ENCODE data around the gene MARCKSL1.

MARCKSL1 gene

DNA sequence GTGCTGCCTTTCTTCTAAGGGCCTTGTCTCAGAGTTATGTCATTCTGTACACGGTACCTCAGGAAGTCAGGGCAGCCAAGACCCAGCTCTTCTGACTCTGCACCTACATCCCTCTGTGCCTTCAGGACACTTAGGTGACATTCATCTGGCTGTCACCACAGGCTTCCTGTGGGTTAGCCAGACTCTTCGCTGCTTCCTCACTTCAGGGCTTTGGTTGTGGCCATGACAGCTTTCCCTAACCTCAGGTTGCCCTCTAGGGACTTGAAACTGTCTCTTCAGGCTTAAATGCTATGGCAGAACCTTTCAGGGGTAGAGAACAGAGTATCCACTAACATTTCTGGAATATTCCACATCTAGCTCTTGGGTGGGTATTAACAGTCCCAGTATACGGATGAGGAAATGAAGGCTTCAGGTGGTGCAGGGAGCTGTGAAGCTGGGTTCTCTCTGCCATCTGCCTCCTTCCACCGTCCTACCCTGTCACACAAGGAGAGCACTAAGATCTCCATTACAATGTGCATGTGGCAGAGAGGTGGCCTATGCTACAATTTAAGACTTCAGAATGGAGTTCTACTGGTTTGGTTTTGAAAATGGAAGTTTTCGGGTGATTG, 36.2 kb upstream of the MARCKSL1 start:
- H3K4me3 ChIP-seq (ENCODE audit: low read depth in 1 of 2, low read length in 1 of 2) = no peak overlapping the region
- peaks cover 93% of the 10 kb centered on the region for H3K36me3 ChIP-seq
- H3K27me3 ChIP-seq = no peaks in the 10 kb centered on the region
- no peaks in the 10 kb centered on the region for H3K9me3 ChIP-seq
- TF ChIP-seq, protein P1, sequence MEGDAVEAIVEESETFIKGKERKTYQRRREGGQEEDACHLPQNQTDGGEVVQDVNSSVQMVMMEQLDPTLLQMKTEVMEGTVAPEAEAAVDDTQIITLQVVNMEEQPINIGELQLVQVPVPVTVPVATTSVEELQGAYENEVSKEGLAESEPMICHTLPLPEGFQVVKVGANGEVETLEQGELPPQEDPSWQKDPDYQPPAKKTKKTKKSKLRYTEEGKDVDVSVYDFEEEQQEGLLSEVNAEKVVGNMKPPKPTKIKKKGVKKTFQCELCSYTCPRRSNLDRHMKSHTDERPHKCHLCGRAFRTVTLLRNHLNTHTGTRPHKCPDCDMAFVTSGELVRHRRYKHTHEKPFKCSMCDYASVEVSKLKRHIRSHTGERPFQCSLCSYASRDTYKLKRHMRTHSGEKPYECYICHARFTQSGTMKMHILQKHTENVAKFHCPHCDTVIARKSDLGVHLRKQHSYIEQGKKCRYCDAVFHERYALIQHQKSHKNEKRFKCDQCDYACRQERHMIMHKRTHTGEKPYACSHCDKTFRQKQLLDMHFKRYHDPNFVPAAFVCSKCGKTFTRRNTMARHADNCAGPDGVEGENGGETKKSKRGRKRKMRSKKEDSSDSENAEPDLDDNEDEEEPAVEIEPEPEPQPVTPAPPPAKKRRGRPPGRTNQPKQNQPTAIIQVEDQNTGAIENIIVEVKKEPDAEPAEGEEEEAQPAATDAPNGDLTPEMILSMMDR (IDR thresholded peaks at IDR 0.05) = peak; percentile 37
- H3K27ac ChIP-seq = peak overlapping the region; percentile 2
- H3K4me1 ChIP-seq (ENCODE audit: control insufficient read depth in 1 of 2, insufficient read depth in 1 of 2, low read depth in 1 of 2, low read length in 1 of 2) = peaks cover 0 to 6% of the 10 kb centered on the region in 2 experiments

DNA sequence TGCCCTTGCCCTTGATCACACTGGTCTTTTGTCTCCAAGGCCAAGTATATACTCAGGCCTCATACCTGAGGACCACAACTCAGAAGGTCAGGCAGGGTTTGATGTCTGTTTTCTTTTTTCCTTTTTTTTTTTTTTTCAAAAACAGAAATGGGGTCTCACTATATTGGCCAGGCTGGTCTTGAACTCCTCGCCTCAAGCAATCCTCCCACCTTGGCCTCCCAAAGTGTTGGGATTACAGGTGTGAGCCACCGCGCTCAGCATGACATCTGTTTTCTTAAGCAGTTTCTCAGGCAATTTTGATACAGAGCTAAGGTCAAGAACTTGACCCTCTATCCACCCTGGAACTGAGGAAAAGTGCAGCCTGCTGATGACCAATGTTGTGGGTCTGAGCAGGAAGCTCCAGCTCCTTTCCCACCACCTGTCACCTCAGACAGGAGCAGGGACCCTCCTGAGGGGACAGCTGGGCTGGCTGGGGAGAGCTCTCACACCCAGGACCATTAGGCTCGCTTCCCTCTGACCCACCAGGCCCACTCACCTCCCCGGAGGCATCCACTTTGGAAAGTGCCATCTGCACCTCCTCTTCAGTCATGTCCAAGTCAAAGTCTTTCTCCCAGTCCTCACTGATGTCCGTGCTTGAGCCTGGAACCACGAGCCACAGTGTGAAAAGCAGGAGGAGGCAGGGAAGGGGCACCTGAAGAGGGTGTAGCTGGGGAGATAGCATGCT, 32.0 kb upstream of the MARCKSL1 start:
- Histone ChIP-seq H3K36me3 (peaks cover 91% of the 10 kb centered on the region), H3K9me3 (no peaks in the 10 kb centered on the region), H3K27ac (no peak overlapping the region), H3K27me3 (peaks cover 1% of the 10 kb centered on the region), H3K4me3 (ENCODE audit: low read depth in 1 of 2, low read length in 1 of 2) (no peak overlapping the region), H3K4me1 (ENCODE audit: control insufficient read depth in 1 of 2, insufficient read depth in 1 of 2, low read depth in 1 of 2, low read length in 1 of 2) (peaks cover 0 to 6% of the 10 kb centered on the region in 2 experiments)
- TF ChIP-seq, protein P1 (IDR thresholded peaks at IDR 0.05) = no peak

DNA sequence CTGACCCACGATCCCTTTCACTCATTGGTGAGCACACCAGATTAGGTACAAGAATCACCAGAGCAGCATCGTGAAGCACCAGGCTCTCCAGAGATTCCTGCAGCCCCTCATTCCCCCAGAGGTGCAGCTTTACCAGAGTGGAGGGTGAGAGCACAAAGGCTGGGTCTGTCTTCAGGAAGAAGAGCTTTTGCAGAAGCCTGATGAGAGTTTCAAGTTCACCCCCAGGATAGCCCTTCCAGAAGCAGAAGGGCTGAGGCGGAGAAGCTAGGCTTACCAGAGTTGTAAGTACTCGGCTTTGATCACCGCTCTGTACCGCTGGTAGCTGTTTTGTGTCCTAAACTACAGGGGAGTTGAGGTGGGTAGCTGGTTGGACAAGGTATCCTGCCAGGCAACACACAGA, 29.4 kb upstream of the MARCKSL1 start:
- Histone ChIP-seq H3K4me1 (ENCODE audit: control insufficient read depth in 1 of 2, insufficient read depth in 1 of 2, low read depth in 1 of 2, low read length in 1 of 2) (peaks cover 3 to 11% of the 10 kb centered on the region in 2 experiments), H3K36me3 (peaks cover 85% of the 10 kb centered on the region), H3K4me3 (ENCODE audit: low read depth in 1 of 2, low read length in 1 of 2) (no peak overlapping the region), H3K9me3 (no peaks in the 10 kb centered on the region), H3K27ac (no peak overlapping the region), H3K27me3 (peaks cover 28% of the 10 kb centered on the region)
- TF ChIP-seq, protein P1 (IDR thresholded peaks at IDR 0.05) = no peak

DNA sequence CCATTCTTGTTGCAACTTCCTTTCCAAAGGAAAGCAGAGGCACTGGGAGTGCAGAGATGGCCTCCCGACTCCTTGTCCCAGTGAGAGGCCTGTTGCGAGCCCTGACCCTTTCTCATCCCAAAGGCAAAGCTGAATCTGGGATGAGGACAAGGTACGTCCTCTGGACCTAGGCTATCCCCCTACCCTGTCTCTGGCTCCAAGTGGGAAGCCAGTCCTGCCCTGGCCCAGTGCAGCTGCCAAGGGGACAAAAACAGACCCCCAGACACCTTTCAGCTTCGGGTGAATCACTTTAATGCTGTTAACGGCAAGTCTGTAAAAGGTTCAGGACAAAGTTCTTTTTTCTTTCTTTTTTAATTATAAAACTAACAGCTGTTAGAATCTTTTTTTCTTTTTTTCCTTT, 28.8 kb upstream of the MARCKSL1 start:
- Histone ChIP-seq H3K4me1 (ENCODE audit: control insufficient read depth in 1 of 2, insufficient read depth in 1 of 2, low read depth in 1 of 2, low read length in 1 of 2) (peaks cover 3 to 11% of the 10 kb centered on the region in 2 experiments), H3K27me3 (peaks cover 31% of the 10 kb centered on the region), H3K9me3 (no peaks in the 10 kb centered on the region), H3K36me3 (peaks cover 78% of the 10 kb centered on the region), H3K27ac (no peak overlapping the region), H3K4me3 (ENCODE audit: low read depth in 1 of 2, low read length in 1 of 2) (no peak overlapping the region)
- TF ChIP-seq, protein P1 (IDR thresholded peaks at IDR 0.05) = no peak

DNA sequence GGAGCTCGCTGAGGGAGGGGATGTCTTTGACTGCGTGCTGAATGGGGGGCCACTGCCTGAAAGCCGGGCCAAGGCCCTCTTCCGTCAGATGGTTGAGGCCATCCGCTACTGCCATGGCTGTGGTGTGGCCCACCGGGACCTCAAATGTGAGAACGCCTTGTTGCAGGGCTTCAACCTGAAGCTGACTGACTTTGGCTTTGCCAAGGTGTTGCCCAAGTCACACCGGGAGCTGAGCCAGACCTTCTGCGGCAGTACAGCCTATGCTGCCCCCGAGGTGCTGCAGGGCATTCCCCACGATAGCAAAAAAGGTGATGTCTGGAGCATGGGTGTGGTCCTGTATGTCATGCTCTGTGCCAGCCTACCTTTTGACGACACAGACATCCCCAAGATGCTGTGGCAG, 27.7 kb upstream of the MARCKSL1 start:
- Histone ChIP-seq H3K4me3 (ENCODE audit: low read depth in 1 of 2, low read length in 1 of 2) (no peak overlapping the region), H3K9me3 (no peaks in the 10 kb centered on the region), H3K4me1 (ENCODE audit: control insufficient read depth in 1 of 2, insufficient read depth in 1 of 2, low read depth in 1 of 2, low read length in 1 of 2) (peaks cover 3 to 11% of the 10 kb centered on the region in 2 experiments), H3K36me3 (peaks cover 67% of the 10 kb centered on the region), H3K27ac (no peak overlapping the region), H3K27me3 (peaks cover 32% of the 10 kb centered on the region)
- TF ChIP-seq, protein P1 (IDR thresholded peaks at IDR 0.05) = no peak
